Panc1 (cell line): ENCODE results near the gene MSI2. TPM values are rescaled to one million over a fixed set of nuclear protein-coding genes. Genes with fewer than 3 reads are reported as not detected.

Source experiments
- ATAC-seq: fragments of 200-7000 bp; cut with Tn5 transposase; 2 replicates; pipeline ENCODE4 v1.9.1; 2020; ENCODE audit warnings: mild to moderate bottlenecking, moderate library complexity
- BruUV-seq: library from RNA; stranded (reverse); fragments of 400-500 nt; replicated peaks from 2 replicates; lab custom pipeline; 2021; lab: Mats Ljungman, UMichigan
- CTCF ChIA-PET: fragments of 300-600 bp; sonication (Branson Sonifier 250); formaldehyde crosslinking; loops from one replicate; lab custom pipeline; 2022; ENCODE audit warnings: antibody characterized with exemption; lab: Charles Lee
- POLR2A ChIA-PET: fragments of 300-600 bp; sonication (Branson Sonifier 250); formaldehyde crosslinking; loops from one replicate; lab custom pipeline; 2022; ENCODE audit warnings: antibody characterized with exemption; lab: Charles Lee
- DNase-seq: peaks from one replicate; pipeline ENCODE4 v3.0.0-alpha.2; 2010; ENCODE audit warnings: low read depth, low spot score
- H3K27ac ChIP-seq: 2 replicates; pipeline ENCODE4 v1.5.1; 2011; ENCODE audit warnings: mild to moderate bottlenecking, low read length, inconsistent platforms
- H3K27me3 ChIP-seq: fragments of 200-500 bp; sonication (Bioruptor generic); 2 replicates; pipeline ENCODE4 v1.6.0; 2014; ENCODE audit warnings: low read length, inconsistent platforms; ENCODE audit not compliant: control insufficient read depth, insufficient read depth
- H3K36me3 ChIP-seq: fragments of 200-500 bp; sonication (Bioruptor generic); 2 replicates; pipeline ENCODE4 v1.5.1; 2014; ENCODE audit warnings: inconsistent platforms, mild to moderate bottlenecking, low read length, moderate library complexity; ENCODE audit not compliant: control insufficient read depth, insufficient read depth
- H3K4me1 ChIP-seq: 2 replicates; pipeline ENCODE4 v1.5.1; 2011; ENCODE audit warnings: inconsistent platforms, mild to moderate bottlenecking, low read length, moderate library complexity; ENCODE audit not compliant: control insufficient read depth, insufficient read depth
- H3K4me3 ChIP-seq, 2 experiments: 2 replicates each; pipeline ENCODE4 v1.5.1; 2011 to 2012; ENCODE audit warnings: low read depth in 2 of 2, low read length in 2 of 2, mild to moderate bottlenecking in 2 of 2, inconsistent platforms in 1 of 2, moderate library complexity in 1 of 2
- H3K9me3 ChIP-seq: fragments of 200-500 bp; sonication (Bioruptor generic); 2 replicates; pipeline ENCODE4 v1.5.1; 2014; ENCODE audit warnings: low read depth, mild to moderate bottlenecking, inconsistent platforms, low read length, moderate library complexity; ENCODE audit not compliant: control insufficient read depth, insufficient read depth
- POLR2AphosphoS5 ChIP-seq: IDR thresholded peaks from 2 replicates; pipeline ENCODE4 v1.6.1; 2012; ENCODE audit warnings: mild to moderate bottlenecking, low read depth, low read length, moderate library complexity
- SIN3A ChIP-seq: IDR thresholded peaks from 2 replicates; pipeline ENCODE4 v1.6.1; 2012; ENCODE audit warnings: low read depth, mild to moderate bottlenecking, low read length, moderate library complexity, borderline replicate concordance; ENCODE audit not compliant: insufficient read depth
- TCF7L2 ChIP-seq: IDR thresholded peaks from 2 replicates; pipeline ENCODE4 v1.6.1; 2011; ENCODE audit warnings: mild to moderate bottlenecking, low read depth, low read length, inconsistent platforms
- in situ Hi-C: cut with HindIII; loops from 2 replicates; pipeline ENCODE4 v1.10.0; 2016; ENCODE audit warnings: low sequenced_read_pairs, low pct_unique_long_range_greater_than_20kb
- intact Hi-C: fragments of 100-400 bp; cut with micrococcal nuclease; formaldehyde crosslinking; loops from one replicate; pipeline ENCODE4 v1.10.0; 2022; ENCODE audit not compliant: unreplicated experiment
- total RNA-seq: library from RNA; stranded (reverse); gene quantifications from one replicate; pipeline ENCODE4 v1.2.1, GENCODE V29; 2021; ENCODE audit not compliant: unreplicated experiment
- TF ChIP-seq, protein P1 (sequence below): fragments of 450-650 bp; IDR thresholded peaks from 2 replicates; pipeline ENCODE4 v1.5.1; 2017; ENCODE audit warnings: mild to moderate bottlenecking
- TF ChIP-seq, protein P2 (sequence below), 2 experiments: IDR thresholded peaks; 2 replicates each; pipeline ENCODE4 v1.6.1; 2011 to 2012; ENCODE audit warnings: low read depth in 2 of 2, control low read depth in 1 of 2, low read length in 1 of 2, mild to moderate bottlenecking in 1 of 2, moderate library complexity in 1 of 2; ENCODE audit not compliant: insufficient read depth in 1 of 2

Gene MSI2
- total RNA-seq, 1 experiment from 2014 or later = 38.5 TPM

DNA sequence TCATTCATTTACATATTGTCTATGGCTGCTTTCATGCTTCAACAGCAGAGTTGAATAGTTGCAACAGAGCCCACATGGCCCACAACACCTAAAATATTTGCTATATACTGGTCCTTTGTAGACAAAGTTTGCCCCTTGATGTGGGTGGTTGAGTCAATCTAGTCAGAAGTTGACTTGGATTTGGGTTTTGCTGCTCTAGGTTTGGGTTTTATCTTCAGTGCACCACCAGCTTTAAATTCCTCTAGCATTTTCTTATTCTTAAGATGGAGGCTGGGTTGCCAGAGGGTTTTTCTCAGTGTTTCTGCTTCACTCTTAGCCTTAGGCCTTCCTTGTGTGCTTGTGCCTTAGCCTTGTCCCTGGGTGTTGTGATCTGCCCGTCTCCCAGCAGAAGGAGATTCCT lies 437.7 kb downstream of the MSI2 start:
- Histone ChIP-seq H3K27me3 (peaks cover 4% of the 10 kb centered on the region; the same call in 1 of the 2 replicates), H3K4me3 (no peak overlapping the region), H3K27ac (no peak overlapping the region), H3K4me1 (no peaks in the 10 kb centered on the region), H3K36me3 (no peaks in the 10 kb centered on the region), H3K9me3 (no peaks in the 10 kb centered on the region)
- no peak for ATAC-seq
- intact Hi-C loops = no loop called here
- CTCF ChIA-PET = no interaction called here
- TF ChIP-seq SIN3A = no peak
- TF ChIP-seq POLR2AphosphoS5 = no peak
- TF ChIP-seq, protein P1, sequence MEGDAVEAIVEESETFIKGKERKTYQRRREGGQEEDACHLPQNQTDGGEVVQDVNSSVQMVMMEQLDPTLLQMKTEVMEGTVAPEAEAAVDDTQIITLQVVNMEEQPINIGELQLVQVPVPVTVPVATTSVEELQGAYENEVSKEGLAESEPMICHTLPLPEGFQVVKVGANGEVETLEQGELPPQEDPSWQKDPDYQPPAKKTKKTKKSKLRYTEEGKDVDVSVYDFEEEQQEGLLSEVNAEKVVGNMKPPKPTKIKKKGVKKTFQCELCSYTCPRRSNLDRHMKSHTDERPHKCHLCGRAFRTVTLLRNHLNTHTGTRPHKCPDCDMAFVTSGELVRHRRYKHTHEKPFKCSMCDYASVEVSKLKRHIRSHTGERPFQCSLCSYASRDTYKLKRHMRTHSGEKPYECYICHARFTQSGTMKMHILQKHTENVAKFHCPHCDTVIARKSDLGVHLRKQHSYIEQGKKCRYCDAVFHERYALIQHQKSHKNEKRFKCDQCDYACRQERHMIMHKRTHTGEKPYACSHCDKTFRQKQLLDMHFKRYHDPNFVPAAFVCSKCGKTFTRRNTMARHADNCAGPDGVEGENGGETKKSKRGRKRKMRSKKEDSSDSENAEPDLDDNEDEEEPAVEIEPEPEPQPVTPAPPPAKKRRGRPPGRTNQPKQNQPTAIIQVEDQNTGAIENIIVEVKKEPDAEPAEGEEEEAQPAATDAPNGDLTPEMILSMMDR = no peak
- TF ChIP-seq TCF7L2 = no peak
- TF ChIP-seq, protein P2, sequence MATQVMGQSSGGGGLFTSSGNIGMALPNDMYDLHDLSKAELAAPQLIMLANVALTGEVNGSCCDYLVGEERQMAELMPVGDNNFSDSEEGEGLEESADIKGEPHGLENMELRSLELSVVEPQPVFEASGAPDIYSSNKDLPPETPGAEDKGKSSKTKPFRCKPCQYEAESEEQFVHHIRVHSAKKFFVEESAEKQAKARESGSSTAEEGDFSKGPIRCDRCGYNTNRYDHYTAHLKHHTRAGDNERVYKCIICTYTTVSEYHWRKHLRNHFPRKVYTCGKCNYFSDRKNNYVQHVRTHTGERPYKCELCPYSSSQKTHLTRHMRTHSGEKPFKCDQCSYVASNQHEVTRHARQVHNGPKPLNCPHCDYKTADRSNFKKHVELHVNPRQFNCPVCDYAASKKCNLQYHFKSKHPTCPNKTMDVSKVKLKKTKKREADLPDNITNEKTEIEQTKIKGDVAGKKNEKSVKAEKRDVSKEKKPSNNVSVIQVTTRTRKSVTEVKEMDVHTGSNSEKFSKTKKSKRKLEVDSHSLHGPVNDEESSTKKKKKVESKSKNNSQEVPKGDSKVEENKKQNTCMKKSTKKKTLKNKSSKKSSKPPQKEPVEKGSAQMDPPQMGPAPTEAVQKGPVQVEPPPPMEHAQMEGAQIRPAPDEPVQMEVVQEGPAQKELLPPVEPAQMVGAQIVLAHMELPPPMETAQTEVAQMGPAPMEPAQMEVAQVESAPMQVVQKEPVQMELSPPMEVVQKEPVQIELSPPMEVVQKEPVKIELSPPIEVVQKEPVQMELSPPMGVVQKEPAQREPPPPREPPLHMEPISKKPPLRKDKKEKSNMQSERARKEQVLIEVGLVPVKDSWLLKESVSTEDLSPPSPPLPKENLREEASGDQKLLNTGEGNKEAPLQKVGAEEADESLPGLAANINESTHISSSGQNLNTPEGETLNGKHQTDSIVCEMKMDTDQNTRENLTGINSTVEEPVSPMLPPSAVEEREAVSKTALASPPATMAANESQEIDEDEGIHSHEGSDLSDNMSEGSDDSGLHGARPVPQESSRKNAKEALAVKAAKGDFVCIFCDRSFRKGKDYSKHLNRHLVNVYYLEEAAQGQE (IDR thresholded peaks at IDR 0.05; ENCODE audit: insufficient read depth in 1 of 2, low read depth in 2 of 2, low read length in 1 of 2) = no peak
- POLR2A ChIA-PET = interaction anchor here (0.6 to 0.7 kb wide), 2 partner anchors 83 to 232 kb away, joined by 3 read pairs; no protein-coding TSS in a partner anchor
- no peak for DNase-seq
- no TSS peak for BruUV-seq
- in situ Hi-C loops = no loop called here

DNA sequence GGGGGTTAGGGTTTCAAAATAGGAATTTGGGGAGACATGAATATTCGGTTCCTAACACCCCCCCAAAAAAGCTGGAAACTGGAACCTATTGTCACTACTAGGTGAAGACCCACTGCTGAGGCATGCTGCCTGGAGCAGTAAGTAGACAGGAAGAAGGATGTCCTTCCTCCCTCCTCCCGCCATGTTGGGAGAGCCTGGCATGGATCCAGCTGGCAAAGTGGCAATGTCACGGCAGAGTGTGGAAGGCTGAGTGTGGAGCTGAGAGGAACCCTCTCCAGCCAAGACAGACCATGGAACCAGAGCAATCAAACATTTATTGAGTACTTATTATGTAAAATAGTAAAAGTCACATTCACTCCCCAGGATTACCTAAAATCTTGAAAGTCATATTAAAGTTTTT lies 439.7 kb downstream of the MSI2 start:
- TF ChIP-seq, protein P1 = no peak
- TF ChIP-seq POLR2AphosphoS5 = no peak
- TF ChIP-seq, protein P2 (IDR thresholded peaks at IDR 0.05; ENCODE audit: insufficient read depth in 1 of 2, low read depth in 2 of 2, low read length in 1 of 2) = no peak
- no peak for TF ChIP-seq TCF7L2
- no peak for TF ChIP-seq SIN3A
- BruUV-seq = no TSS peak
- in situ Hi-C loops (no loop called here), intact Hi-C loops (no loop called here)
- DNase-seq (no peak), ATAC-seq (no peak)
- POLR2A ChIA-PET = no interaction called here
- CTCF ChIA-PET = interaction anchor here (1.2 kb wide), 1 partner anchor 24 kb away, joined by 3 read pairs; no protein-coding TSS in a partner anchor
- Histone ChIP-seq H3K27ac (no peak overlapping the region), H3K27me3 (peaks cover 4% of the 10 kb centered on the region; the same call in 1 of the 2 replicates), H3K9me3 (no peaks in the 10 kb centered on the region), H3K4me1 (no peaks in the 10 kb centered on the region), H3K4me3 (no peak overlapping the region), H3K36me3 (no peaks in the 10 kb centered on the region)
